Lower lobe of right lung (tissue), 2 donors: ENCODE measurements around the gene PXMP4. TPM values are rescaled to one million over a fixed set of nuclear protein-coding genes. Genes with fewer than 3 reads are reported as not detected.
A peak's percentile ranks its signal among the peaks of the same experiment; 100 is the strongest.

Experiments
- ATAC-seq, 2 donors: fragments of 200-7000 bp; cut with Tn5 transposase; one replicate each; pipeline ENCODE4 v1.9.1; 2020 to 2022; ENCODE audit warnings: mild to moderate bottlenecking in 2 of 2, moderate library complexity in 2 of 2
- DNase-seq: peaks from one replicate; pipeline ENCODE4 v3.0.0-alpha.2; 2020
- H3K27ac ChIP-seq: fragments of 200-600 bp; one replicate; pipeline ENCODE4 v1.8.0; 2022
- H3K27me3 ChIP-seq: fragments of 200-600 bp; one replicate; pipeline ENCODE4 v1.8.0; 2022; ENCODE audit warnings: low read depth
- H3K36me3 ChIP-seq: fragments of 200-600 bp; one replicate; pipeline ENCODE4 v1.8.0; 2022; ENCODE audit warnings: mild to moderate bottlenecking
- H3K4me1 ChIP-seq: fragments of 200-600 bp; one replicate; pipeline ENCODE4 v1.8.0; 2022
- H3K4me3 ChIP-seq: fragments of 200-600 bp; one replicate; pipeline ENCODE4 v1.8.0; 2022; ENCODE audit warnings: mild to moderate bottlenecking
- H3K9me3 ChIP-seq: fragments of 200-600 bp; one replicate; pipeline ENCODE4 v1.8.0; 2022
- intact Hi-C: fragments of 100-400 bp; cut with DNase I; formaldehyde crosslinking; loops from one replicate; pipeline ENCODE4 v1.11.0; 2022
- total RNA-seq: library from RNA; stranded (reverse); fragmentation: NEBNext Ultra II Directional; extraction: Animal tissue kit (Norgen Biotek cat#: 25700); gene quantifications from one replicate; pipeline ENCODE4 v1.2.1, GENCODE V29; 2021
- TF ChIP-seq, protein P1 (sequence below): fragments of 200-600 bp; IDR thresholded peaks from one replicate; pipeline ENCODE4 v1.8.0; 2022; ENCODE audit warnings: antibody characterized with exemption, mild to moderate bottlenecking
- donor health status: DM: no; HTN: yes; CAD: no; lungs with severe emphysema.

The PXMP4 gene
- total RNA-seq, 1 donor from 2014 or later = 60.5 TPM

GRCh38 chr20:33740189-33740588 lies 20.1 kb upstream of the PXMP4 start:
- H3K4me3 ChIP-seq = no peak overlapping the region
- DNase-seq = no peak
- H3K4me1 ChIP-seq = no peaks in the 10 kb centered on the region
- H3K9me3 ChIP-seq = peaks cover 18% of the 10 kb centered on the region
- H3K27me3 ChIP-seq = no peaks in the 10 kb centered on the region
- no peak for ATAC-seq
- intact Hi-C loops = no loop called here
- H3K36me3 ChIP-seq = peaks cover 4% of the 10 kb centered on the region
- no peak overlapping the region for H3K27ac ChIP-seq
- TF ChIP-seq, protein P1, sequence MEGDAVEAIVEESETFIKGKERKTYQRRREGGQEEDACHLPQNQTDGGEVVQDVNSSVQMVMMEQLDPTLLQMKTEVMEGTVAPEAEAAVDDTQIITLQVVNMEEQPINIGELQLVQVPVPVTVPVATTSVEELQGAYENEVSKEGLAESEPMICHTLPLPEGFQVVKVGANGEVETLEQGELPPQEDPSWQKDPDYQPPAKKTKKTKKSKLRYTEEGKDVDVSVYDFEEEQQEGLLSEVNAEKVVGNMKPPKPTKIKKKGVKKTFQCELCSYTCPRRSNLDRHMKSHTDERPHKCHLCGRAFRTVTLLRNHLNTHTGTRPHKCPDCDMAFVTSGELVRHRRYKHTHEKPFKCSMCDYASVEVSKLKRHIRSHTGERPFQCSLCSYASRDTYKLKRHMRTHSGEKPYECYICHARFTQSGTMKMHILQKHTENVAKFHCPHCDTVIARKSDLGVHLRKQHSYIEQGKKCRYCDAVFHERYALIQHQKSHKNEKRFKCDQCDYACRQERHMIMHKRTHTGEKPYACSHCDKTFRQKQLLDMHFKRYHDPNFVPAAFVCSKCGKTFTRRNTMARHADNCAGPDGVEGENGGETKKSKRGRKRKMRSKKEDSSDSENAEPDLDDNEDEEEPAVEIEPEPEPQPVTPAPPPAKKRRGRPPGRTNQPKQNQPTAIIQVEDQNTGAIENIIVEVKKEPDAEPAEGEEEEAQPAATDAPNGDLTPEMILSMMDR = no peak

DNA sequence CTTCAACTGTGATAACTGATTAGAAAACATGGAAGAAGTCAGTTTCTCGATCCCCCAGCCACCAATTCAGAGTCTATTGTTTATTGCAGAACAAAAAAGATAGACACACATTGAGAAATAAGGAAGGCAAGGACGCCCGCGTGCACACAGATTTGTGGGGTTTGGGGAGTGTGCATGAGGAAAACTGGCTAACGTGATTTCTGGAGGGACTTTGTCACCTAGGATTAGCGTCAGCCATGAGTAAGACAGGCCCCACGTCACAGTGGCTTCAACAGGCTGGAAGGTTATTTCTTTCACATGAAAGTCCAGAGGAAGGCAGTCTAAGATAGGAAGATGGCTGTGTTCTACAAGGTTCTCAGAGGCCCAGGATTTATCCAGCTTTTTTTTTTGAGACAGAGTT lies 19.4 kb upstream of the PXMP4 start:
- Histone ChIP-seq H3K9me3 (peaks cover 18% of the 10 kb centered on the region), H3K36me3 (no peaks in the 10 kb centered on the region), H3K4me1 (peaks cover 3% of the 10 kb centered on the region), H3K4me3 (no peak overlapping the region), H3K27ac (no peak overlapping the region), H3K27me3 (no peaks in the 10 kb centered on the region)
- DNase-seq (no peak), ATAC-seq (no peak)
- TF ChIP-seq, protein P1 = no peak
- intact Hi-C loops = no loop called here

DNA sequence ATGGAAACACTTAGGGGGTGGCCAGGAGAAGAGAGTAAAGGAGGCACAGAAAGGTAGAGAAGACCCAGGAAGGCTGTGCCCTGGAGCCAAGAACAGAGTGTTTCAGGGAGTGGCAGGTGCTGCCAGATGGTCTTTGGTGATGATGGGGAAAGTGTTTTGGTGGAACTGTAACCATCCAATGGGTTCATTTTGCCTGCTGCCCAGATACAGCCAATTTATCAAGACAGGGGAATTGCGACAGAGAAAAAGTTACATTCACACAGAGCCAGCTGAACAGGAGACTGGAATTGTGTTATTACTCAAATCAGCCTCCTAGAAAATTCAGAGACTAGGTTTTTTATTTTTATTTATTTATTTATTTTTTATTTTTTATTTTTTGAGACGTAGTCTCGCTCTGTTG lies 16.9 kb upstream of the PXMP4 start:
- peaks cover 26% of the 10 kb centered on the region for H3K4me1 ChIP-seq
- DNase-seq (no peak), ATAC-seq (no peak)
- H3K4me3 ChIP-seq = no peak overlapping the region
- peaks cover 18% of the 10 kb centered on the region for H3K9me3 ChIP-seq
- no peaks in the 10 kb centered on the region for H3K36me3 ChIP-seq
- intact Hi-C loops = no loop called here
- TF ChIP-seq, protein P1 = no peak
- no peaks in the 10 kb centered on the region for H3K27me3 ChIP-seq
- no peak overlapping the region for H3K27ac ChIP-seq

DNA sequence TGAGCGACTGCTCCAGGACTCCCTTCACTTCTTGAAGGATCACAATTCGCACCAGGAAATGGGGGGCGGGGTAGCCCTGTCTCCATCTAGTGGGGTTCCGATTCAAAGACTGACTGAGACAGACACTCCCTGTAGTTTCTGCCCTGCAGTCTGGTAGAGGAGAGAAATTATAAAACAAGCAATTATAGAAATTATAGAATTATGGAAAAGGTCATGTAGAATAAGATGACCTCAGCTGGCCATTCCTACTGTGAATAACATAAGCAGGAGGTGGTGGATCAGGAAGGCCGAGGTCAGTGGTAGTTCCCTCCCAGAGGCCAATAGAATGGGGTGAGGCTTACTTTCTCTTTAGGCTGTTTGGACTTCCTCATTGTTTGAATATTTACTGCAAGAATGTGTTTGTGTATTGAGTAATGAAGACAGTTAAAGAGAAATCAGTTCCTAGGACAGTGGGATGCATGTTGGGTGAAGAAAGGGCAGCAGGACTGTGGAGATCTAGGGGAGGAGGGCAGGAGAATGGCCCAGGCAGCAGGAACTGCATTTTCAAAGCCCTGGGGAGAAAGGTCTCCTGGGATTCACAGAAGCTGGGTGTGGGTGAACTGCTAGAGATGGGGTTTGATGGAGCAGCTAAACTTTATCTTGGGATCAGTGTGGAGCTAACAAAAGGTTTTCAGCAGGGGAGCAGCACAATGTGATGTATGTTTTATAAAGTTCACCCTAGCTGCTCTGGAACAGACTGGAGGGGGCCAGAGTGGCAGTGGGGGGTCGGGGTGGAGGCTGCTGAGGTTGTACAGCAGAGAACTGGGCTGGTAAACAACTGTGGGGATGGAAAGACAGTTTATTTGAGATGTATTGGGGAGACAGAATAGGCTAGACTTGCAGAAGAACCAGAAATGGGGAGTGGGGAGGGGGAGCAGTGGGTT lies 13.8 kb upstream of the PXMP4 start:
- no peaks in the 10 kb centered on the region for H3K27me3 ChIP-seq
- H3K36me3 ChIP-seq = no peaks in the 10 kb centered on the region
- intact Hi-C loops = no loop called here
- TF ChIP-seq, protein P1 = no peak
- DNase-seq (no peak), ATAC-seq (peak; percentile 57 to 66)
- peak overlapping the region; percentile 92 for H3K27ac ChIP-seq
- peaks cover 26% of the 10 kb centered on the region for H3K4me1 ChIP-seq
- peak overlapping the region; percentile 62 for H3K4me3 ChIP-seq
- peaks cover 18% of the 10 kb centered on the region for H3K9me3 ChIP-seq

GRCh38 chr20:33732166-33732970 lies 12.3 kb upstream of the PXMP4 start:
- intact Hi-C loops = no loop called here
- peak overlapping the region; percentile 62 for H3K4me3 ChIP-seq
- DNase-seq (peak; percentile 93), ATAC-seq (peak; percentile 86 to 93)
- H3K27me3 ChIP-seq = no peaks in the 10 kb centered on the region
- TF ChIP-seq, protein P1 = peak; percentile 14
- peaks cover 14% of the 10 kb centered on the region for H3K9me3 ChIP-seq
- H3K36me3 ChIP-seq = no peaks in the 10 kb centered on the region
- peaks cover 26% of the 10 kb centered on the region for H3K4me1 ChIP-seq
- H3K27ac ChIP-seq = peak overlapping the region; percentile 92
